HEK293 (cell line): ENCODE results near the gene PCAT6.

Source experiments
- CTCF ChIP-seq: fragments of 450-650 bp; formaldehyde crosslinking; IDR thresholded peaks from 2 replicates; pipeline ENCODE4 v1.5.1; 2016; ENCODE audit warnings: missing biosample characterization, missing genetic modification characterization
- KLF10 ChIP-seq: fragments of 450-650 bp; IDR thresholded peaks from 2 replicates; pipeline ENCODE4 v1.5.1; 2018; ENCODE audit warnings: missing biosample characterization, mild to moderate bottlenecking, missing genetic modification characterization
- SP7 ChIP-seq: fragments of 450-650 bp; formaldehyde crosslinking; IDR thresholded peaks from 2 replicates; pipeline ENCODE4 v1.5.1; 2016; ENCODE audit warnings: missing biosample characterization, missing genetic modification characterization
- ZBTB11 ChIP-seq: fragments of 450-650 bp; formaldehyde crosslinking; conservative IDR thresholded peaks from 2 replicates; pipeline ENCODE4 v1.5.1; 2016; ENCODE audit warnings: low read depth, missing biosample characterization, missing genetic modification characterization
- ZBTB21 ChIP-seq: fragments of 450-650 bp; formaldehyde crosslinking; IDR thresholded peaks from 2 replicates; pipeline ENCODE4 v1.5.1; 2017; ENCODE audit warnings: missing biosample characterization, missing genetic modification characterization
- ZNF274 ChIP-seq, 2 experiments: fragments of 200-500 bp in 1 of 2; fragments of 450-650 bp in 1 of 2; sonication (Bioruptor generic) in 1 of 2; formaldehyde crosslinking in 1 of 2; IDR thresholded peaks; 2 replicates each; pipeline versions ENCODE4 v1.5.1 to v1.6.1; 2014 to 2016; ENCODE audit warnings: borderline replicate concordance in 1 of 2, inconsistent platforms in 1 of 2, low read length in 1 of 2, missing biosample characterization in 1 of 2, missing genetic modification characterization in 1 of 2
- TF ChIP-seq, protein P1 (sequence below): fragments of 450-650 bp; formaldehyde crosslinking; IDR thresholded peaks from 2 replicates; pipeline ENCODE4 v1.5.1; 2017; ENCODE audit warnings: missing biosample characterization, missing genetic modification characterization

- TF ChIP-seq ZBTB11 (tag by site-specific recombination) (no peak), ZNF274 (IDR thresholded peaks at IDR 0.05; ENCODE audit: low read length) (no peak), ZNF274 (tag by site-specific recombination; IDR thresholded peaks at IDR 0.05; ENCODE audit: borderline replicate concordance) (no peak), ZBTB21 (tag by site-specific recombination) (no peak), KLF10 (tag by site-specific recombination) (no peak), CTCF (no peak), SP7 (tag by site-specific recombination) (no peak)
- TF ChIP-seq, protein P1, sequence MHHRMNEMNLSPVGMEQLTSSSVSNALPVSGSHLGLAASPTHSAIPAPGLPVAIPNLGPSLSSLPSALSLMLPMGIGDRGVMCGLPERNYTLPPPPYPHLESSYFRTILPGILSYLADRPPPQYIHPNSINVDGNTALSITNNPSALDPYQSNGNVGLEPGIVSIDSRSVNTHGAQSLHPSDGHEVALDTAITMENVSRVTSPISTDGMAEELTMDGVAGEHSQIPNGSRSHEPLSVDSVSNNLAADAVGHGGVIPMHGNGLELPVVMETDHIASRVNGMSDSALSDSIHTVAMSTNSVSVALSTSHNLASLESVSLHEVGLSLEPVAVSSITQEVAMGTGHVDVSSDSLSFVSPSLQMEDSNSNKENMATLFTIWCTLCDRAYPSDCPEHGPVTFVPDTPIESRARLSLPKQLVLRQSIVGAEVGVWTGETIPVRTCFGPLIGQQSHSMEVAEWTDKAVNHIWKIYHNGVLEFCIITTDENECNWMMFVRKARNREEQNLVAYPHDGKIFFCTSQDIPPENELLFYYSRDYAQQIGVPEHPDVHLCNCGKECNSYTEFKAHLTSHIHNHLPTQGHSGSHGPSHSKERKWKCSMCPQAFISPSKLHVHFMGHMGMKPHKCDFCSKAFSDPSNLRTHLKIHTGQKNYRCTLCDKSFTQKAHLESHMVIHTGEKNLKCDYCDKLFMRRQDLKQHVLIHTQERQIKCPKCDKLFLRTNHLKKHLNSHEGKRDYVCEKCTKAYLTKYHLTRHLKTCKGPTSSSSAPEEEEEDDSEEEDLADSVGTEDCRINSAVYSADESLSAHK = no peak
Measured at GRCh38 chr1:202834771-202835547, 24.2 kb downstream of the PCAT6 start.
